ENCODE data around the gene PPP6R2.
"Not testable (repeated sequence)": the region's sequence is repeated elsewhere in the genome, so short reads cannot be mapped to it uniquely, and the experiment has no call there.

The PPP6R2 gene

GRCh38 chr22:50432131-50432876, 89.2 kb downstream of the PPP6R2 start:
- DNase-seq (ENCODE audit: low read depth): no peak

DNA sequence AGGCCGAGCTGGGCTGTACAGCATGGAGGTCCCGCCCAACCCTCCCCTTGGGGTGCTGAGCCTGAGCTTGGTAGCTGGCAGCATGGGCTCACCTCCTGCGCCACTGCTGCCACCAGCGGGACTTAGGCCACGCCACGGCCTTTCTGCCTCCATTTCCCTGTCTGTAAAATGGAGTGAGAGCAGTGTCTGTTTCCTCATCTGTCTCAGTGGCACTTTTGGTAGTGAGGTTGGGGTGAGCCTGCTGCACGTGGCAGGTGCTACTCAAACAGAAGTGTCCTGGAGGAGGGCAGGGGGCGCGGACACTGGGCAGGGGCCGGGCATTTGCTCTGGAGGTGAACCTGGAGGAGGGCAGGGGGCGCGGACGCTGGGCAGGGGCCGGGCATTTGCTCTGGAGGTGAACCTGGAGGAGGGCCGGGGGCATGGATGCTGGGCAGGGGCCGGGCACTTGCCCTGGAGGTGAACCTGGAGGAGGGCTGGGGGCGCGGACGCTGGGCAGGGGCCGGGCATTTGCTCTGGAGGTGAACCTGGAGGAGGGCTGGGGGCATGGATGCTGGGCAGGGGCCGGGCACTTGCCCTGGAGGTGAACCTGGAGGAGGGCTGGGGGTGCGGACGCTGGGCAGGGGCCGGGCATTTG, 89.9 kb downstream of the PPP6R2 start:
- not testable (repeated sequence) for DNase-seq (ENCODE audit: low read depth)

- DNase-seq (ENCODE audit: low read depth): no peak
Observed at GRCh38 chr22:50434849-50435248, 91.7 kb downstream of the PPP6R2 start.

GRCh38 chr22:50435291-50436014, 92.3 kb downstream of the PPP6R2 start:
- DNase-seq (ENCODE audit: low read depth): no peak

DNA sequence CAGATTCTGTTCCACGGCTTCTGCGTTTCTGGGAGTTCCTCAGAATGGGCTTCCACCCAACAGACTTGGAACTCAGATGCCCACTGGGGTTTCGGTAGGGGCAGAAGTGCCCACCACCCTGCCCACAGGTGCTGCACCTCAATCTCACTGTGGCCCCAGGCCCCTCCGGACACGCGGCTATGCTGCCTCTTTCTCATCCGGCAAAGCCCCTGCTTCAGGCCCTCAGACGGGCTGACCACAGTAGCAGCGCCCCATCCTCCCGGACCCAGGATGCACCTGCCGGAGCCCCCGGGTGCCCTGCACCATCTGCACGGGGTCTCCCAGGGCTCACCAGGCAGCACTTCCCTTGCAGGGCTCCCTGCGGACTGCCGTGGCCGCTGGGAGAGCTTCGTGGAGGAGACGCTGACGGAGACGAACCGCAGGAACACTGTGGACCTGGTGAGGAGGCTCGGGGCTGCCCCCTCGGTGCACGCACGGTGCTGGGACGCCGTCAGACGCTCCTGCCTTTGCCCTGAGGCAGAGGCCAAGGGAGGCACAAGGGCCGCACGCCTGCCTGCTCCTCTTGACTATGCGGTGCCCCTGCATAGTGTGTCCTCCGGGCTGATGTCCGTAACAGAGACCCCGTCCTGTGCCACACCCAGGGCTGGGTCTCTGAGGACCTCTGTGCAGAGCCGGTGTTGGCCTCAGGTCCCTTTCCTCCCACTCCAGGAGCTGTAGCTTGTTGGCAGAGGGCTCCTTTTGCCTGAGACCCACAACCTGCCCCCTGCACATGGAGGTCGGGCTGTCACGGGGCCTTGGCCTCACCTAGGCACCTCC, 93.1 kb downstream of the PPP6R2 start:
- no peak for DNase-seq (ENCODE audit: low read depth)

DNA sequence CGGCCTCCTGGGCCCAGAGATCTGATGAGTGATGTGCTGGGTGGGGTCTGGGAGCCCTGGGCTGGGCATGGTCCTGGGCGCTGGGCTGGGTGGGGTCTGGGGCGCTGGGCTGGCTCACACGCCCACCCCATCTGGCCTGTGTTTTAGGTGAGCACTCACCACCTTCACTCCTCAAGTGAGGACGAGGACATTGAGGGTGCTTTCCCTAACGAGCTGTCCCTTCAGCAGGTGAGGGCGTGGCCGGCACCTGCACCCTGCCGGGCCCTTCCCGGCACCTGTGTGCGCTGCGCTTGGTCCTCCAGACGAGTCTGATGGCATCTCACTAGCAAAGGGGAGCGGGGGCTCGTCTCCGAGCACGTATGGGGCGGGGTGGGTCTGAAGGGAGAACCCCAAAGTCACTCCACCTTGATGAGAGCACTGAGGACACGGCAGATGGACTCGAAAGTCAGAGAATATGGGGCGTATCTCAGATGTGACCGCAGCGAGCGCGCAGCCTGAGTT, 93.8 kb downstream of the PPP6R2 start:
- DNase-seq (ENCODE audit: low read depth): no peak

- DNase-seq (ENCODE audit: low read depth): no peak
Observed at GRCh38 chr22:50437511-50438304, 94.6 kb downstream of the PPP6R2 start.

DNA sequence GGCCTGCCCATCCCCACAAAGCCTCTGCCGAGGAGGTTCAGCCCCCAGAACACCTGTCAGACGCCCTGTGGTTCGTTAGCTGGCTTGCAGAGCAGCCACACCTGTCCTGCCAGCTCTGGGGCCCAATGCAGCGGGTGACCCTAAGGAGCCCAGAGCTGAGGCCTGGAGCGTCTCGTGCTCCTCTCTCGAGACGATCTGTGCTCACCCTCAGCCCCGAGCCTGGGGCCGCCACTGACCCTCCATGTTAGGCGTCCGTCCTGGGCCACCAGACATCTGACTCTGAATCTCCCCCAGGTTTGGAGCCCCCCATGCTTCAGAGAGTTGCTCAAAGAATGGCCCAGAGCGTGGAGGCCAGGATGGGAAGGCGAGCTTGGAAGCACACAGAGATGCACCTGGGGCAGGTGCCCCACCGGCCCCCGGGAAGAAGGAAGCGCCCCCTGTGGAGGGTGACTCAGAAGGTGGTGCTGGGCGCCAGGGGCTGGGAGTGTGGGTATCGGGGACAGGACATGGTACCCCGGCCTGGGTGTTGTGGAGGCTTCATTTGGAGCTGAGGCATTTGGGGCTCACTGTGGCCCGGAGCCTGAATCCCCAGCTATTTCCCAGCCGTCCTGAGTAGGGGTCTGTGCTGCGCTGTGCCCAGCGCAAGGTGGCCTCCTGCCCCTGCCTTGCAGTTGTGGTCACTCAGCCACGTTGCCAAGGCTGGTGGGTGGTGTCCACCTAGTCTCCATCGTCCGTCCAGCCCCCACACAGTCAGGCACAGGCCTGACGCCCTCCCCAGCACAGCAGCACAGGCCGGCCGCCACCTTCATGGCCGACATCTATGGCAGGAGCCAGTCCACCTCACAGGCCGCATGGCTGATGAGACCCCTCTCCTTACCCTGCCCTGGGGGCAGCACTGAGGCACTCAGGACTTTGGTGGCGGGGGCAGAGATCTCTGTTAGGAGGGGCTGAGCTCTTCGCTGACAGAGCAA, 95.5 kb downstream of the PPP6R2 start:
- no peak for DNase-seq (ENCODE audit: low read depth)

GRCh38 chr22:50439314-50439870, 96.3 kb downstream of the PPP6R2 start:
- no peak for DNase-seq (ENCODE audit: low read depth)

DNA sequence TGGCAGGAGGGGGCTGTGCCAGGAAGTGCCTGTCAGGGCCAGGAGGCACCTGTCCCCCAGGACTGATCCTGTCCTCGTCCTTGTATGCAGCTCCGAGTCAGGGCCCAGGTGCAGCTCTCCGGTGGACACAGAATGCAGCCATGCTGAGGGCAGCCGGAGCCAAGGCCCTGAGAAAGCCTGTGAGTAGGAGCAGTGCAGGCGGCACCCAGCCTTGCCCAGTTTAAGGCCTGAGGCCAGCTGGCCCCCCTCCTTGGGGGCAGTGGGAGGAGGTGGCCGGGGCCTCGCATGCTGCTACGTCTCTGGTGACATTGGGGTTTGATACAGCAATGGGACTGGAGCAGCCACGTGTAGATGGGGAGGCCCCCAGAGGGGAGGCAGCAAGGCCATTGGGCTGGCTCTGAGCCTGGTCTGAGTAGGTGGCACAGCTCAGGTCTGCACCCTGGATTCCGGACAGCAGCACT, 96.8 kb downstream of the PPP6R2 start:
- DNase-seq (ENCODE audit: low read depth): no peak

DNA sequence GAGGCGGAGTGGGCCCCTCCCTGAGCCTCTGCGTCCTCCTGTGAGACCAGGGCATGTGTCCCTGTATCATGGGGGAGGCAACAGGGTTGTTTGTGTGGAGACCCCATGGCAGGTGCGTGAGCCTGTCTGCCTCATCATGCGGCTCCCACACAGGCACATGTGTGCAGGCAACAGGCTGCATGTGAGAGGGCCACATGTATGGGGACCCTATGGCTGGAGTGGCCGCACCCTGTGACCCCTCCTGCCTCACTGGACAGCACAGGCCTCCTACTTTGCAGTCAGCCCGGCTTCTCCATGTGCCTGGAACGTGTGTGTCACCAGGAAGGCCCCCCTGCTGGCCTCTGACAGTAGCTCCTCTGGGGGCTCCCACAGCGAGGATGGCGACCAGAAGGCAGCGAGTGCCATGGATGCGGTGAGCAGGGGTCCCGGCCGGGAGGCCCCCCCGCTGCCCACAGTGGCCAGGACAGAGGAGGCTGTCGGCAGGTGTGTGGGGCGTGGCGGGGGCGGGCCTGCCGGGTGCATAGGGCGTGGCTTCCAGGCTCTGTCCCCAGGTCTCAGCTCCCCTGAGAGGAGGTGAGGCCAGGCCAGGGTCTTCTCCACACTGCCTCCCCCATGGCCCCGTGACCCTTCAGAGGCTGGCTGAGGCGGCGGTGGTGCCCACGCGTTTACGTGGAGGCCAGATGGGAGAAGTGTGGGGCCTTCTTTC, 97.6 kb downstream of the PPP6R2 start:
- no peak for DNase-seq (ENCODE audit: low read depth)

- DNase-seq (ENCODE audit: low read depth): no peak
Observed at GRCh38 chr22:50441428-50441993, 98.4 kb downstream of the PPP6R2 start.

GRCh38 chr22:50443197-50443596, 100.1 kb downstream of the PPP6R2 start:
- DNase-seq (ENCODE audit: low read depth): no peak

- no peak for DNase-seq (ENCODE audit: low read depth)
Observed at GRCh38 chr22:50443801-50444625, 100.9 kb downstream of the PPP6R2 start.

- no peak for DNase-seq (ENCODE audit: low read depth)
Observed at GRCh38 chr22:50444663-50445062, 101.5 kb downstream of the PPP6R2 start.

DNA sequence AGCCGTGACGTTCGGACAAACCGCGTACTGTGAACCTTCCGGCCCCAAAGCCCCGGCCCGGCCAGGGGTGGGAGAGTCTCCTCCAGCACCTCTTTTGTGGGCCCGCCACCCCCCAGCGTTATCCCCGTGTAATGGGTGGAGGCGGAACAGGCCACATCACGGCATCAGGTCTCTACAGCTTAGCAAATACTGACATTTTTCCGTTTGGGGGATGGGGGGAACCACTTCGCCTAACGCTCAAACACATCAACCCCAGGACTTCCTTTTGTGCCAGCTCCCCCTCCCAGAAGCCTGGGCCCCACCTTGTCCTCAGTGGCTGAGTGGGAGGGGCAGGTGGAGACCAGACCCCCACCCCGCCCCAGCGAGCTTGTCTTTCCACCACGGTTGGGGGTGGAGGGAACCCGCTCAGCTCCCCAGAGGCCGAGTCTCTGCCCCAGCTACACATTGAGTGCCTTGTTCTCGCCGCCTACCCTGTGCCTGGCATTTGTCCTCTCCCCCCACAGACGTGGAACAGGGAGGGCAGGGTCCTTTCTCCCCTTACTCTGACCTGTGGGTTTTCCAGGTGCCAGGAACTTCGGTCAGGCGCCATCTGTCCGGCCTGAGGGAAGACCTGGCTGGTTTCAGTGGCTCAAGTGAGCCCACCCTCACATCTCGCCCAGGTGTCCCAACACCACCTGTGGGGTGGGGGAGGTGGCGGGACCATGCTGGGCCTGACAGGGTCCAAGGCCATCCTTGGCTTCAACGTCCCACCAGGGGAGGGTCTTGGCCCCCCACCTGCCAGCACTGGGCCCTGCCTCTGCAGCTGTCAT, 102.1 kb downstream of the PPP6R2 start:
- DNase-seq (ENCODE audit: low read depth): no peak
